Osteoblast (primary cell): ENCODE measurements around the gene AFAP1. TPM values are rescaled to one million over a fixed set of nuclear protein-coding genes. Genes with fewer than 3 reads are reported as not detected.
A peak's percentile ranks its signal among the peaks of the same experiment; 100 is the strongest.

ENCODE experiments used
- DNase-seq: peaks from one replicate; pipeline ENCODE4 v3.0.0; 2011; ENCODE audit warnings: low spot score, mixed read lengths; ENCODE audit not compliant: insufficient read length; ENCODE audit errors: missing footprints
- H2AFZ ChIP-seq: 2 replicates; pipeline ENCODE4 v1.6.0; 2011; ENCODE audit warnings: mild to moderate bottlenecking, low read length
- H3K27ac ChIP-seq: 2 replicates; pipeline ENCODE4 v1.5.1; 2011; ENCODE audit warnings: mild to moderate bottlenecking, low read depth, low read length, moderate library complexity
- H3K27me3 ChIP-seq: 2 replicates; pipeline ENCODE4 v1.6.0; 2012; ENCODE audit warnings: mild to moderate bottlenecking, control low read depth, inconsistent platforms, low read length, moderate library complexity; ENCODE audit not compliant: insufficient read depth
- H3K36me3 ChIP-seq: 2 replicates; pipeline ENCODE4 v1.5.1; 2011; ENCODE audit warnings: mild to moderate bottlenecking, low read length, control low read depth, moderate library complexity; ENCODE audit not compliant: insufficient read depth
- H3K4me1 ChIP-seq: 2 replicates; pipeline ENCODE4 v1.5.1; 2011; ENCODE audit warnings: mild to moderate bottlenecking, low read length, control low read depth, moderate library complexity; ENCODE audit not compliant: insufficient read depth
- H3K4me2 ChIP-seq: 2 replicates; pipeline ENCODE4 v1.6.0; 2011; ENCODE audit warnings: mild to moderate bottlenecking, low read length; ENCODE audit not compliant: insufficient read depth
- H3K4me3 ChIP-seq: fragments of 200-600 bp; sonication (generic); 3 replicates; pipeline ENCODE4 v1.5.1; 2012; ENCODE audit warnings: mild to moderate bottlenecking, low read length, inconsistent platforms; ENCODE audit not compliant: insufficient read depth
- H3K79me2 ChIP-seq: 2 replicates; pipeline ENCODE4 v1.6.0; 2012; ENCODE audit warnings: mild to moderate bottlenecking, low read length, control low read depth, inconsistent platforms; ENCODE audit not compliant: insufficient read depth
- H3K9me3 ChIP-seq: 2 replicates; pipeline ENCODE4 v1.5.1; 2011; ENCODE audit warnings: low read depth, low read length, control low read depth
- H4K20me1 ChIP-seq: 2 replicates; pipeline ENCODE4 v1.6.0; 2012; ENCODE audit warnings: mild to moderate bottlenecking, low read length, control low read depth; ENCODE audit not compliant: insufficient read depth
- CTCF ChIP-seq: IDR thresholded peaks from 2 replicates; pipeline ENCODE4 v1.5.1; 2011; ENCODE audit warnings: mild to moderate bottlenecking, low read depth, low read length, moderate library complexity; ENCODE audit errors: extremely low read depth
- total RNA-seq: library from RNA; depleted of rRNA; stranded (reverse); fragments of >200 nt; gene quantifications from 2 replicates; pipeline ENCODE4 v1.2.3, GENCODE V29; 2012

Gene AFAP1
- total RNA-seq, 1 donor: 101 TPM

- H3K9me3 ChIP-seq: no peaks in the 10 kb centered on the region
- H3K4me3 ChIP-seq: no peak overlapping the region
- H3K4me1 ChIP-seq: no peaks in the 10 kb centered on the region
- H2AFZ ChIP-seq: no peak overlapping the region
- no peak overlapping the region for H3K4me2 ChIP-seq
- peaks cover 98% of the 10 kb centered on the region for H3K79me2 ChIP-seq
- no peak overlapping the region for H3K27ac ChIP-seq
- no peaks in the 10 kb centered on the region for H3K27me3 ChIP-seq
- H3K36me3 ChIP-seq: peaks cover 100% of the 10 kb centered on the region
- no peak for TF ChIP-seq CTCF
- no peak for DNase-seq
- peaks cover 85% of the 10 kb centered on the region for H4K20me1 ChIP-seq
Measured at GRCh38 chr4:7771056-7771455, 168.6 kb downstream of the AFAP1 start.

- H3K4me1 ChIP-seq: no peaks in the 10 kb centered on the region
- peaks cover 100% of the 10 kb centered on the region for H3K36me3 ChIP-seq
- no peak overlapping the region for H3K27ac ChIP-seq
- peak; percentile 63 for TF ChIP-seq CTCF
- H3K9me3 ChIP-seq: no peaks in the 10 kb centered on the region
- no peaks in the 10 kb centered on the region for H3K27me3 ChIP-seq
- no peak overlapping the region for H3K4me2 ChIP-seq
- H2AFZ ChIP-seq: no peak overlapping the region
- H3K4me3 ChIP-seq: no peak overlapping the region
- peak; percentile 91 for DNase-seq
- peaks cover 98% of the 10 kb centered on the region for H3K79me2 ChIP-seq
- peaks cover 87% of the 10 kb centered on the region for H4K20me1 ChIP-seq
Measured at GRCh38 chr4:7770224-7771050, 169.2 kb downstream of the AFAP1 start.

GRCh38 chr4:7769396-7770223 is 170.1 kb downstream of the AFAP1 start:
- Histone ChIP-seq H3K27me3 (no peaks in the 10 kb centered on the region), H4K20me1 (peaks cover 87% of the 10 kb centered on the region)
- TF ChIP-seq CTCF: no peak

GRCh38 chr4:7768736-7769135 is 170.9 kb downstream of the AFAP1 start:
- Histone ChIP-seq H3K9me3 (no peaks in the 10 kb centered on the region), H2AFZ (no peak overlapping the region), H3K4me3 (no peak overlapping the region), H3K36me3 (peaks cover 100% of the 10 kb centered on the region), H3K79me2 (peaks cover 95% of the 10 kb centered on the region), H4K20me1 (peaks cover 87% of the 10 kb centered on the region), H3K4me1 (peaks cover 4% of the 10 kb centered on the region), H3K27ac (peak overlapping the region; percentile 36), H3K27me3 (no peaks in the 10 kb centered on the region), H3K4me2 (no peak overlapping the region)
- peak; percentile 34 for DNase-seq
- TF ChIP-seq CTCF: no peak

More at GRCh38 chr4:7769396-7770223, 170.1 kb downstream of the AFAP1 start:
- H3K9me3 ChIP-seq: no peaks in the 10 kb centered on the region
- H3K4me2 ChIP-seq: no peak overlapping the region
- H3K27ac ChIP-seq: no peak overlapping the region
- peak; percentile 48 for DNase-seq
- no peak overlapping the region for H3K4me3 ChIP-seq
- peaks cover 100% of the 10 kb centered on the region for H3K36me3 ChIP-seq
- no peaks in the 10 kb centered on the region for H3K4me1 ChIP-seq
- peaks cover 98% of the 10 kb centered on the region for H3K79me2 ChIP-seq
- H2AFZ ChIP-seq: no peak overlapping the region
